Measurements from ENCODE around the gene CBX2.
A peak's percentile ranks its signal among the peaks of the same experiment; 100 is the strongest.

Gene CBX2

DNA sequence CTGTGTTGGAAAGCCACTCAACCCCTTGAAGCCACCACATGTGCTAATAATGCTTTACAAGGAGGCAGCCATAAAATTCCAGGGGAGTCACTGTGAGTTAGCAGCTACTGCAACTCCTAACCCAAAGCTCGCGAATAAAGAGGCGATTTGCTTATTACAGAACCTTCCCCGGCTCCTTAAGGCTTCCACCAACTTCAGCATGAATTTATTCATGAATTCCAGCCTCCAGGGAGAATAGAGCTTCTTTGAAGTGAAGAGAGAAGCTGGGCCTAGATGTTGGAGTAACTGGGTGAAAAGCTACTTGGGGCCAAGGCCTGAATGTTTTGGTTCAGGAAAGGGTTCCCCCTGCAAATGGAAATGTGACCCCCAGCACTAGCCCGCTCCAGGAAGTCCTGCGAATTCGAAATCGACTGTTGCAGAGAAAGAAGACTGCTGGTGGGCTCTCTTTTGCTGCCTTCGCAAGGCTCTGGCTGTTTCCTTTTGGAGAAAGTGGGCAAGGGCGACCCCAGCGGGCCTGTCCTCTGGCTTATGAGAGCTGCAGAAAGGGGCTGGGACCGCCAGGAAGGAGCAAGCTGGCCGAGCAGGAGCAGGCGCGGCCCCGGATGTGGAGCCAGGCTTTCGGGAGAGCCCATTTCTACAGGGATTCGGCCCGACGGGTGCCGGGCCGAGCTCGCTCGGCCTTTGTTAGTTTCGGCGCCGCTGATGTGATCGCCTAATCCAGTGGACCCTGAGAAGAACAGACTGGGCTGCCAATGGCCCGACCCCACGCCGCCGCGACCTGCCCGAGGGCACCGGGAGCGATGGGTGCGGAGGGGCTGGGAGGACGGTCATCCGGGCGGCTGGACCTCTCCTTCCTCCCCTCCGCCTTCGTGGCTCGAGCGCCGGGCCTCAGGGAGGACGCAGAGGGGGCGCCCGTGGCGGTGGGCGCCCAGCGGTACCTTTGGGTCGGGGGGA lies 11.3 kb downstream of the CBX2 start:
- TF ChIP-seq JUND (IDR thresholded peaks at IDR 0.05; ENCODE audit: low read depth) = no peak
- no peak for DNase-seq (ENCODE audit: low read depth in 1 of 2, low spot score in 1 of 2)
- in situ Hi-C loops (cut with HindIII; ENCODE audit: low pct_unique_long_range_greater_than_20kb, low sequenced_read_pairs) = no loop called here

DNA sequence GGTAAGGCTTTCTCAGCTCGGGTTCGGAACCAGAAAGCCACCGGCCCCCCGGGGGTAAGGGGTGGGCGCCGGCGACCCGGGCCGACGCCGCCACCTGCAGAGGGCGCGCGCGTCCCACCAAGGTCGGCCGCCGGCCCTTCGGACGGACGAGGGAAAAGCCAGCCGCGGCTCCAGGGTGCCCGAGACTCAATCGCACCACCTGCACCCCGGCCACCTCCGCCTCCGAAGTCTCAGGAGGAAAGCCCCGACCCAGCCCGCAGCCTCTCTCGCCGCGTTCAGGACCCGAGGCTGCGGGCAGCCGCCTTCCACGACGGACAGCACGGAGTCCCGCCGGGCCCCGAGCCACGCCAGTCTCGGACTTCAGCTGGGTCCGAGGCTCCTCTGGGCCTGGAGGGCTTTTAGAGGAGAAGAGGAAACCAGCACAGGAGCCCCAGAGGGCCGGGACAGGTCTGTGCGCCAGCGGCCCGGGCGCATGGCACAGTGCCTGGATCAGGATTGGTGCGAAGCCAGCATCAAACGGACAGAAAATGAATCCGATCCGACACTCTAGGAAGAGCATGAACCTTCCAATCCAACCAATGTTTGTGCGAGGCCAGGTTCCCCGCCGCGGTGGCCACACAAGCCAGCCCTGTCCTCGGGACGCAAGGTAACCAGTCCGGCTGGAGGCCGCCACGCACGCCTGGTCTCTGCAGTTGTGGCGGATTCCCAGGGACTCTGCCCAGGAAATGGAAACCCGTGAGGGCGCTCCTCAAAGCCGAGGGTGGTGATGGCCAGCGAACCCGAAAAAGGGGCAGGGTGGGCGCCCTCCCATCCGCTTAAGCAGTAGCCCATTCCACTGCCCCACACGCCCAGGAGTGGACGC lies 12.2 kb downstream of the CBX2 start:
- no peak for TF ChIP-seq JUND (IDR thresholded peaks at IDR 0.05; ENCODE audit: low read depth)
- in situ Hi-C loops (cut with HindIII; ENCODE audit: low pct_unique_long_range_greater_than_20kb, low sequenced_read_pairs) = no loop called here
- no peak for DNase-seq (ENCODE audit: low read depth in 1 of 2, low spot score in 1 of 2)

DNA sequence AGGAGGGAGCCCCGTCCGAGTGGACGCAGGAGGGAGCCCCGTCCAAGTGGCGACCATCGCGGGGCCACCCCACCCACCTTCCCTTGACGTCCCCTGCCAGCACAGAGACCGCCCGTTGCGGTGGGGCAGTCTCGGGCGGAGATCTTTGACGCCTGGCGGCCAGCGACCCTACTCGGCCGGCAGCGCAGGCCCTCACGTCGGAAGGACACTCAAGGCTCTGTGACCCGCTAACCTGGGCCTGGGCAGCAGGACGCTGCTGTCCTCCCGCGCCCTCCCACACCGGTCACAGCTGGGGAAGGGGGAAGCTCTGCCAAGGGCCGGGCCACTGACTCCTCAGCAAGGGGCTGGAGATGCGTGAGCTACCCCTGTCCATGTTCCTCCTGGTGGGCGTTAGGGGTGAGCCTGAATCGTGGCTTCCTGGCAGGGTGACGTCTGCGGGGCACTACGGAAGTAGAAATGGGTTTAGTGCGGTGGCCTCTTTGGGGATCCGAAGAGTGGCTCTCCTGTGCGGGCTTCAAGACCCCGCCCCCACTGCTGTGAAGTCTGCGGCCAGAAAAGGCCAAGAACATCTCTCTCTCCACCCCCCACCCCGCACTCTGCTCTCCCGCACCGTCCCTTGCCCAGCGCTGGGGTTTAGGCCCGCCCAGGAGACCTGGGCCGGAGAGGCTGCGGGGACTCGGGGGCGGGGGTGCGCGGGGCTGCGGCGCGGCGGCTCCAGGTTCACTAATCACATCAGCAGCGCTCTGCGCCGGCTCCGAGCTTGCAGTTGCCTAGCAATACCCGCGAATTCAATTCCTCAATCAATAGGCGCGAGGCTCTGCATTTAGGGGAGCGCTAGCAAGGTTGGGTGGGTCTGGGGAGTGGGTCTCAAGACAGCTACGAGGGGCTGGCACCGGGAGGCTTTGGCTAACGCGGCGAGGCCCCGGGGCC lies 13.1 kb downstream of the CBX2 start:
- TF ChIP-seq JUND (IDR thresholded peaks at IDR 0.05; ENCODE audit: low read depth) = no peak
- in situ Hi-C loops (cut with HindIII; ENCODE audit: low pct_unique_long_range_greater_than_20kb, low sequenced_read_pairs) = no loop called here
- no peak for DNase-seq (ENCODE audit: low read depth in 1 of 2, low spot score in 1 of 2)

DNA sequence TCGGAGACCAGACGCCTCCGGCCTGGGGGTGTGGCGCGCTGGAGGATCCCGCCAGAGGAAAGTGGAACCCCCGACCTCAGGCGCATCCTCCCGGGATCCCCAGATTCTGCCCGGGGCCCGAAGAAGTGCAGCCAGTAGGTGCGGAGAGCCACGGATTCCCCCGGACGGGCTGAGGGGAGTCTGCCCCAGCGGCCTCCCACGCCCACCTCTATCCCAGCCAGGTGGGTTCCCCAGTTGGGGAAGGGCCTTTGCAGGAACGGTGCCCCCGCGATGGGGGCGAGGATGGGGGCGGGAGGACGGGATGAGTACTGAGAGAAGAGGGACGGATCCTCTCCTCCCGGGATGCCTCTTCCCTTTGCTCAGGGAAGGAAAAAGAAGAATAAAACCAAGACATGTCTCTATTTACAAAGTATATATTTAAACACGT lies 13.8 kb downstream of the CBX2 start:
- no peak for TF ChIP-seq JUND (IDR thresholded peaks at IDR 0.05; ENCODE audit: low read depth)
- in situ Hi-C loops (cut with HindIII; ENCODE audit: low pct_unique_long_range_greater_than_20kb, low sequenced_read_pairs) = no loop called here
- no peak for DNase-seq (ENCODE audit: low read depth in 1 of 2, low spot score in 1 of 2)

DNA sequence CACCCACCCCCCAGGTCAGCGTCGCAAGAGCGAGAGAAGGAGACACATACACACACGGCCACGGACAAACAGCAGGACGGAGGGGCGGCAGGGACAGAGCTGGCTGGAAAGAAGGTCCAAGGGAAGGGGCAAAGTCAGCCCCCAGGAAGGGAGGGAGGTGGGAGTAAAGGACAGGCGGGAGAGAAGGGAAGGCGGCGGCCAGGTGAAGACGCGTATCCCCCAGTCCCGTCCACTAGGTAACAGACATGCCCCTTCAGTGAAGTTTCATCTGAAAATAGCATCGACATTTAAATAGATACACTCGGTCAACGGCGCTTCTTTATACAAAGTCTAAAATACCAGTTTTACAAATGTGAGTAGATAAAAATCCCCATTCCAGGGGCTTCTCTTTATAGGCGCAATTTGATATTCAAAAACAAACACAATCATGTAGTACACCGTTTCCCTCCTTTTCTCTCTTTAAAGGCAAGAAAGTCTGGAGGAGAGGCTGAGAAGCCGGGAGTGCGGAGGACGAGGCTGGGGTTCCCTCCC lies 14.5 kb downstream of the CBX2 start:
- TF ChIP-seq JUND (IDR thresholded peaks at IDR 0.05; ENCODE audit: low read depth) = no peak
- in situ Hi-C loops (cut with HindIII; ENCODE audit: low pct_unique_long_range_greater_than_20kb, low sequenced_read_pairs) = no loop called here
- no peak for DNase-seq (ENCODE audit: low read depth in 1 of 2, low spot score in 1 of 2)

DNA sequence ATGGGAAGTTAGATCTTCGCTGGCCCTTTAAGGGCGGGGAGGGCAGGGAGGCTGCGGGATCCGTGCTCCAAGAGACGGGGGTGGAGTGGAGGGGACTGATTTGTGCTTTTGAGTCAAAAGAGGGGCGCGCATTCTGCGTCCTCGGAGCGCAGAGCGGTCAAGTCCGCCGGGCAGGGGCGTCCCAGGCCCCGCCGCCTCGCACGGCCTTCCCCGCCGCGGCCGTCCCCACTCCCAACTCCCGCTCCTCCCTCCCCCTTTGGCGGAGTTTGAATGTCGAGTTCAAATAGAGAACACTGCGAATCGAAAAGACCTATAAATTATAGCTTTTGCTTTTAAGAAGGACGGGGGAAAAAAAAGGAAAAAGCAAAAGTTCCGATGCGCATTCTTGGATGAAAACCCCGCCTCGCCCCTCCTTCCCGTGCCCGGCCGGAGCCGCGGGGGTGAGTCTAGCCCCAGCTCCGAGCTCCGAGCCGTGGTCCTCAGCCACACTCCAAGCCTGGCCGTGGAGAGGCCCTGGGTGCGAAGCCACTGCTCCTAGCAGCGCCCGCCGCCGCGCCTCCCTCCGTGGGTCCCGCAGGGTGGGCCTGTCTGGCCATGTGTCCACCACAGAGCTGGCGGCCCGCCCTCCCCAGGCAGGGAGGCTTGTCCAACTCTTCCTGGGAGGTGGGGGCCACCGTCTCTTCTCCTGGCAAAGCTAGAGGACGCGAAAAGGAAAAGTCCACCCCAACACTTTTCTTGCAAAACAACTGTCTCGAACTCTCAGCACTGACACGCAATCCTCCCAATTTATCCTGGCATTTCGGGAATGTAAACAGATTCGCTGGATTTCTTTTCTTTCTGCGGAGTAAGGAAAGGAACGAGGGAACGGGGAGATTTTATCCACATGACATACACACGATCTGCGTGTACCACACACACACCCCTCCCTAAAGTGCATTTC lies 15.3 kb downstream of the CBX2 start:
- TF ChIP-seq JUND (IDR thresholded peaks at IDR 0.05; ENCODE audit: low read depth) = no peak
- DNase-seq (ENCODE audit: low read depth in 1 of 2, low spot score in 1 of 2) = peak in 1 of 2 experiments; percentile 46
- in situ Hi-C loops (cut with HindIII; ENCODE audit: low pct_unique_long_range_greater_than_20kb, low sequenced_read_pairs) = no loop called here

DNA sequence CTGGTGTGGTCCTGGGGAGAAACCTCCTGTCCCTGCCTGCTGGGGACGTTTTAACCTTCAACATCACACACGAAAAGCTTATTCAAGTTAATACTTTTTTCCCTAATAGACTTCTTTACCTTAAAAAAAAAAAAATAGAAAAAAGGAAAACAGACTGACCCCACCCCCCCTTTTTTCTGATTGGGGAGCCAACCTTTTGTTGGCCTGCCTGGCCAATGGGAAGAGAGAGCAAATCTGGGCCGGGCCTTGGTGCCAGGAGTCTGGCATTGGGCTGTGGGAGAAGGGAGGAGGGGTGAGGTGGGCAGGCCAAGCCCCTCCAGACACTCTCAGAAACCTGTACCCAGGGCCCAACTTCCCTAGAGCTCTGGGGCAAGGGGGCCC lies 16.0 kb downstream of the CBX2 start:
- DNase-seq (ENCODE audit: low read depth in 1 of 2, low spot score in 1 of 2) = no peak
- no peak for TF ChIP-seq JUND (IDR thresholded peaks at IDR 0.05; ENCODE audit: low read depth)
- in situ Hi-C loops (cut with HindIII; ENCODE audit: low pct_unique_long_range_greater_than_20kb, low sequenced_read_pairs) = no loop called here

DNA sequence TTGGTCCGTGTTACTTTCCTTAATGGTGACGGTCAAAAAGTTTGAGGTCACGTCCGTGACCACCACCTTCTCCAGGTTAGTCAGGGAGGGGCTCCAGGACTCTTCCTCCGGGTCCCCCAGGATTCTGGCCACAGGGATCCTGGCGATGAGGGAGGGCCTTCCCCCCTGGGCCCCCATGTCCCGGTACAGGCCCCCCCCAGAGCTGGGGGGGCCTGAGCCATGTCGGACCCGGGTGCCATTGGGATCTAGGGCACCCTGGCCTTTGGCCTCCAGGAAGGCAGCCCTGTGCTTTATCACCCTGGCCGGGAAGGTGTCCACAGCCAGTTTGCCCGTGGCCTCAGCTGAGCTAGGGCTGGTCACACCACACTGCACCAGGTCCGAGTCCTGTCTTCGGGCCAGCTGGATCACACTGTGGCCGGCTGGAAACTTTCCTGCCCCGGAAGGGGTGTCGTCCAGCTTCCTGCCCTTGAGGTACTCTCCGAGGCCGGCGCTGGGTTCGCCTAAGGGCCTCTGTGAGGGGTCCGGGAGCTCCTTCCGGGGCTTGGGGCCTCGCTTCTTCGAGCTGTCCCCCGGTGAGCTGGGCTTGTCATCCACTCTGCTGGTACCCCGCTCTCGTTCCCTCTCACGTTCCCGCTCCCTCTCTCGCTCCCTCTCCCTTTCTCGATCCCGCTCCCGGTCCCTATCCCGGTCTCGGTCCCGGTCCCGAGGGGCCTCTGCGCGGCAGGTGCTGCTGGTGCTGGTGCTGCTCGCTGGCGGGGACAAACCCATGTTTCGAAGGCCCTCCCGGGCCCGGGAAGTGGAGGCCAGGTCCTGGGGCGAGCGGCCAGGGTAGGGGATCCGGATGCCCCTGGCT lies 16.9 kb downstream of the CBX2 start:
- DNase-seq (ENCODE audit: low read depth in 1 of 2, low spot score in 1 of 2) = no peak
- no peak for TF ChIP-seq JUND (IDR thresholded peaks at IDR 0.05; ENCODE audit: low read depth)
- in situ Hi-C loops (cut with HindIII; ENCODE audit: low pct_unique_long_range_greater_than_20kb, low sequenced_read_pairs) = no loop called here

DNA sequence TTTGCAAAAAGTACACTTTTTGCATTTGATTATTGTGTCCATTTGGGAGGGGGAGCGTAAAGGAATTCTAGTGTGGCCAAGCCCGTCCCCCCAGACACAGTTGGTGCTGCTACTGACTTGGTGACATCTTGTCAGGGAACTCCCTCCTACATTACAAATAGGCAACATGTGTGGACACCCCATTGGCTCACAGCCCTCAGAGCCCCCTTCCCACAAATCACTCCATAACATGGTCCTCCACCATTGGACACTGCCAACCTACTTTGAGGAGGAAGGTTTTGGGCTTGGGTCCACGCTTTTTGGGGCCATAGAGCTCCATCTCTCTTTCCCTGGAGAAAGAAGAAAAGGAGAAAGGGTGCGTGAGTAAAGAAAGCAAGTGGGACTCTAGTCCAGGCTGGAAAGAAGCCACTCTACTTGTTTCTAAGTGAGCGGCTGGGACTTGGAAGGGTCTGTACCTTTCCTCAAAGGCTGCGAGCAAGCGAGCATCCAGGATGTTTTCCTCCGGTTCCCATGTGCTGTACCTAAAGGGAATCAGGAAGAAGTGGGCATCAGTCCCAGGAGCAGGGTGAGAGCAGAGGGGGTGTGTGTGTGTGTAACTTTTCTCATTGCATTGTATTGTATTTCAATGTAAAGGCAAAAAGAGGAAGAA lies 18.0 kb downstream of the CBX2 start:
- in situ Hi-C loops (cut with HindIII; ENCODE audit: low pct_unique_long_range_greater_than_20kb, low sequenced_read_pairs) = no loop called here
- TF ChIP-seq JUND (IDR thresholded peaks at IDR 0.05; ENCODE audit: low read depth) = no peak
- no peak for DNase-seq (ENCODE audit: low read depth in 1 of 2, low spot score in 1 of 2)

DNA sequence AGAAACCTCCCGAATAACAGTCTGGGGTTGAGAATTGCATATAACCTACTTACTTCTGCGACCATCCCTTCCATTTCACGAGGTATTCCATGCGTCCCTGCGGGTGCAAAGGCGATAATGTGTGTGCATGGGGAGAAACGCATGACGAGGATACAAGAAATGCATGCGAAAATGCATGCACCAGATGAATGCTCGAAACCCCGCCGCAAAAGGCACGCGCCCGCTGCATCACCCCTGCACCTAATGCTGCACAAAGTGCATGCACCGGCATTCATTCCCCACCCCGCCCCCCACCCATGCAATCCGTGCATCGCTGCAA lies 18.5 kb downstream of the CBX2 start:
- in situ Hi-C loops (cut with HindIII; ENCODE audit: low pct_unique_long_range_greater_than_20kb, low sequenced_read_pairs) = no loop called here
- no peak for DNase-seq (ENCODE audit: low read depth in 1 of 2, low spot score in 1 of 2)

More for the DNA sequence above, 18.5 kb downstream of the CBX2 start:
- no peak for TF ChIP-seq JUND (IDR thresholded peaks at IDR 0.05; ENCODE audit: low read depth)
